Activated CD4-positive, alpha-beta T cell treated with anti-CD3 and anti-CD28 coated beads, Interleukin-10, Interleukin-2, amounts not matched to agents 100 ng/mL and 50 ng/mL, durations not matched to agents 16 hours and 8 hours (primary cell): Measurements from ENCODE around the gene CROCC2.
A peak's percentile ranks its signal among the peaks of the same experiment; 100 is the strongest.
"Not testable (repeated sequence)": the region's sequence is repeated elsewhere in the genome, so short reads cannot be mapped to it uniquely, and the experiment has no call there.

Experiments used
- DNase-seq: peaks from one replicate; pipeline ENCODE4 v3.0.0-alpha.2; 2020

The CROCC2 gene

GRCh38 chr2:240972636-240973521 is 66.7 kb downstream of the CROCC2 start:
- DNase-seq = no peak

GRCh38 chr2:240974771-240975572 is 68.8 kb downstream of the CROCC2 start:
- DNase-seq = no peak

- not testable (repeated sequence) for DNase-seq
These were observed 69.8 kb downstream of the CROCC2 start for GRCh38 chr2:240975903-240976302.

- DNase-seq = no peak
These were observed 75.1 kb downstream of the CROCC2 start for GRCh38 chr2:240981280-240981679.

- DNase-seq = no peak
These were observed 76.0 kb downstream of the CROCC2 start for GRCh38 chr2:240981871-240982800.

- no peak for DNase-seq
These were observed 76.7 kb downstream of the CROCC2 start for GRCh38 chr2:240982821-240983281.

GRCh38 chr2:240983361-240983995 is 77.3 kb downstream of the CROCC2 start:
- DNase-seq = peak; percentile 23

- no peak for DNase-seq
These were observed 77.9 kb downstream of the CROCC2 start for GRCh38 chr2:240983996-240984498.

- DNase-seq = no peak
These were observed 80.0 kb downstream of the CROCC2 start for GRCh38 chr2:240985881-240986786.

GRCh38 chr2:240986787-240987411 is 80.8 kb downstream of the CROCC2 start:
- DNase-seq = no peak

- DNase-seq = no peak
These were observed 81.5 kb downstream of the CROCC2 start for GRCh38 chr2:240987588-240987987.

GRCh38 chr2:240988146-240988545 is 82.0 kb downstream of the CROCC2 start:
- DNase-seq = no peak

- no peak for DNase-seq
These were observed 82.6 kb downstream of the CROCC2 start for GRCh38 chr2:240988571-240989271.

GRCh38 chr2:240989451-240990265 is 83.5 kb downstream of the CROCC2 start:
- DNase-seq = no peak

- no peak for DNase-seq
These were observed 84.1 kb downstream of the CROCC2 start for GRCh38 chr2:240990266-240990529.

GRCh38 chr2:240990726-240991377 is 84.7 kb downstream of the CROCC2 start:
- DNase-seq = no peak

- no peak for DNase-seq
These were observed 85.5 kb downstream of the CROCC2 start for GRCh38 chr2:240991378-240992263.
